Measurements from ENCODE around the gene DCK.

DCK gene

GRCh38 chr4:71020611-71021010, 27.2 kb downstream of the DCK start:
- Histone ChIP-seq H3K27me3 (replicated peaks; ENCODE audit: insufficient read depth, low read length) (no peaks in the 10 kb centered on the region), H3K79me2 (ENCODE audit: low read length) (peaks cover 55% of the 10 kb centered on the region), H3K4me1 (ENCODE audit: low read length) (no peaks in the 10 kb centered on the region), H3K9me2 (replicated peaks; ENCODE audit: insufficient read depth, low read length) (no peaks in the 10 kb centered on the region), H4K20me1 (ENCODE audit: insufficient read depth, low read length) (no peaks in the 10 kb centered on the region; the same call in 1 of the 2 replicates), H3K27ac (ENCODE audit: low read length) (no peak overlapping the region), H3F3A (ENCODE audit: insufficient read depth, low read length) (no peaks in the 10 kb centered on the region), H2AFZ (ENCODE audit: low read length) (no peak overlapping the region), H3K36me3 (replicated peaks; ENCODE audit: insufficient read depth, low read length) (peaks cover 8% of the 10 kb centered on the region; the same call in 1 of the 2 replicates), H3K9me3 (replicated peaks; ENCODE audit: insufficient read depth, low read length) (no peaks in the 10 kb centered on the region), H3K4me3 (ENCODE audit: low read length) (no peak overlapping the region), H3K4me2 (ENCODE audit: low read depth, low read length) (no peak overlapping the region), H3K9ac (ENCODE audit: low read length) (no peak overlapping the region)
- TF ChIP-seq EZH2 (optimal IDR thresholded peaks at IDR 0.05; ENCODE audit: low read depth, low read length) (no peak), EZH2phosphoT487 (IDR thresholded peaks at IDR 0.05; ENCODE audit: low read length) (no peak)
- TF ChIP-seq, protein P1, sequence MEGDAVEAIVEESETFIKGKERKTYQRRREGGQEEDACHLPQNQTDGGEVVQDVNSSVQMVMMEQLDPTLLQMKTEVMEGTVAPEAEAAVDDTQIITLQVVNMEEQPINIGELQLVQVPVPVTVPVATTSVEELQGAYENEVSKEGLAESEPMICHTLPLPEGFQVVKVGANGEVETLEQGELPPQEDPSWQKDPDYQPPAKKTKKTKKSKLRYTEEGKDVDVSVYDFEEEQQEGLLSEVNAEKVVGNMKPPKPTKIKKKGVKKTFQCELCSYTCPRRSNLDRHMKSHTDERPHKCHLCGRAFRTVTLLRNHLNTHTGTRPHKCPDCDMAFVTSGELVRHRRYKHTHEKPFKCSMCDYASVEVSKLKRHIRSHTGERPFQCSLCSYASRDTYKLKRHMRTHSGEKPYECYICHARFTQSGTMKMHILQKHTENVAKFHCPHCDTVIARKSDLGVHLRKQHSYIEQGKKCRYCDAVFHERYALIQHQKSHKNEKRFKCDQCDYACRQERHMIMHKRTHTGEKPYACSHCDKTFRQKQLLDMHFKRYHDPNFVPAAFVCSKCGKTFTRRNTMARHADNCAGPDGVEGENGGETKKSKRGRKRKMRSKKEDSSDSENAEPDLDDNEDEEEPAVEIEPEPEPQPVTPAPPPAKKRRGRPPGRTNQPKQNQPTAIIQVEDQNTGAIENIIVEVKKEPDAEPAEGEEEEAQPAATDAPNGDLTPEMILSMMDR (IDR thresholded peaks at IDR 0.05; ENCODE audit: low read length) = no peak
- DNase-seq = no peak

- Histone ChIP-seq H3K4me1 (ENCODE audit: low read length) (no peaks in the 10 kb centered on the region), H3K36me3 (replicated peaks; ENCODE audit: insufficient read depth, low read length) (peaks cover 8% of the 10 kb centered on the region; the same call in 1 of the 2 replicates), H3F3A (ENCODE audit: insufficient read depth, low read length) (no peaks in the 10 kb centered on the region), H3K4me2 (ENCODE audit: low read depth, low read length) (no peak overlapping the region), H2AFZ (ENCODE audit: low read length) (no peak overlapping the region), H3K9ac (ENCODE audit: low read length) (no peak overlapping the region), H3K27me3 (replicated peaks; ENCODE audit: insufficient read depth, low read length) (no peaks in the 10 kb centered on the region), H4K20me1 (ENCODE audit: insufficient read depth, low read length) (no peaks in the 10 kb centered on the region), H3K27ac (ENCODE audit: low read length) (no peak overlapping the region), H3K4me3 (ENCODE audit: low read length) (no peak overlapping the region), H3K9me3 (replicated peaks; ENCODE audit: insufficient read depth, low read length) (no peaks in the 10 kb centered on the region), H3K9me2 (replicated peaks; ENCODE audit: insufficient read depth, low read length) (no peaks in the 10 kb centered on the region), H3K79me2 (ENCODE audit: low read length) (peaks cover 27% of the 10 kb centered on the region)
- TF ChIP-seq EZH2 (optimal IDR thresholded peaks at IDR 0.05; ENCODE audit: low read depth, low read length) (no peak), EZH2phosphoT487 (IDR thresholded peaks at IDR 0.05; ENCODE audit: low read length) (no peak)
- TF ChIP-seq, protein P1 (IDR thresholded peaks at IDR 0.05; ENCODE audit: low read length) = no peak
- DNase-seq = no peak
Measured at GRCh38 chr4:71025654-71026053, 32.2 kb downstream of the DCK start.

- H3K9ac ChIP-seq (ENCODE audit: low read length) = no peak overlapping the region
- H3K9me3 ChIP-seq (replicated peaks; ENCODE audit: insufficient read depth, low read length) = no peaks in the 10 kb centered on the region
- no peaks in the 10 kb centered on the region for H3K4me1 ChIP-seq (ENCODE audit: low read length)
- no peak overlapping the region for H3K4me2 ChIP-seq (ENCODE audit: low read depth, low read length)
- H3K79me2 ChIP-seq (ENCODE audit: low read length) = peaks cover 24% of the 10 kb centered on the region
- no peak overlapping the region for H2AFZ ChIP-seq (ENCODE audit: low read length)
- no peak for DNase-seq
- no peaks in the 10 kb centered on the region for H3K9me2 ChIP-seq (replicated peaks; ENCODE audit: insufficient read depth, low read length)
- no peaks in the 10 kb centered on the region for H3K27me3 ChIP-seq (replicated peaks; ENCODE audit: insufficient read depth, low read length)
- TF ChIP-seq EZH2 (optimal IDR thresholded peaks at IDR 0.05; ENCODE audit: low read depth, low read length) (no peak), EZH2phosphoT487 (IDR thresholded peaks at IDR 0.05; ENCODE audit: low read length) (no peak)
- TF ChIP-seq, protein P1 (IDR thresholded peaks at IDR 0.05; ENCODE audit: low read length) = no peak
- no peaks in the 10 kb centered on the region for H4K20me1 ChIP-seq (ENCODE audit: insufficient read depth, low read length)
- H3K36me3 ChIP-seq (replicated peaks; ENCODE audit: insufficient read depth, low read length) = peaks cover 8% of the 10 kb centered on the region; the same call in 1 of the 2 replicates
- H3K27ac ChIP-seq (ENCODE audit: low read length) = no peak overlapping the region
- H3K4me3 ChIP-seq (ENCODE audit: low read length) = no peak overlapping the region
- H3F3A ChIP-seq (ENCODE audit: insufficient read depth, low read length) = no peaks in the 10 kb centered on the region
Measured at GRCh38 chr4:71026086-71026485, 32.6 kb downstream of the DCK start.

Data from MM.1S (cell line).